Measurements from ENCODE around the gene SPPL2B.
"Not testable (repeated sequence)": the region's sequence is repeated elsewhere in the genome, so short reads cannot be mapped to it uniquely, and the experiment has no call there.

SPPL2B gene

DNA sequence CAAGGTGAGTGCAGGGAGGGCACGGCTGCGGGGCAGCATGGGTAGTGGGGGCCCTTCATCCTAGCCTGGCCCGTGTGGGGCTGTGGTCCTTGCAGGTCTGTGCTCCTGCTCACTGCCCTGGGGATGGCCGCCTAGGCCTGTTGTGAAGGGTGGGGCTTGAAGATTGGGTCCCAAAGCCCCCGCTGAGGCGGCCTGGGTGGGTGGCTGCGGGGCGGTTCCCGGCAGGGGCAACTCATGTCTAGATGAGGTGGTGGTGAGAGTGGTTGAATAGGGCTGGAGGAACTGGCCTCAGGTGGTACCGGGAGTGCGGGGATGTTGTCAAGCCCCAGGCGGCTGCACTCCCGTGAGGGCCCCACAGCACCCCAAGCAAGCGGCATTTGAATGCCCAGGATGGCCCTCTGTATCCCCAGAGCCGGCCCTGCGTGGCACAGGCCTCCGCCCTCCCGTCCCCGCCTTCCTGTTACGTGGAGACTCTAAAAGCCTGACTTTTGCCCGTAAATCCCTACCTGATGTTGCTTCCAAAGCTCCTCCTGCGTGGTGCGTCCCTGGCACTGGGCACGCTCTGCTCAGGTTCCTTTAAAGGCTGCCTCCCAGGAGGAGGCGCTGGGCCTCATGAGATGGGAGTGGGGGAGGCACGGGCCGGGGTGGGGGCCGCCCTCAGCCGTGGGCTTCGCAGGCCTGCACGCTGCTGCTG, 15.0 kb downstream of the SPPL2B start:
- no peak for DNase-seq (ENCODE audit: low read depth)
- H3K4me3 ChIP-seq (ENCODE audit: control insufficient read depth, low read depth, low read length) = no peak overlapping the region

DNA sequence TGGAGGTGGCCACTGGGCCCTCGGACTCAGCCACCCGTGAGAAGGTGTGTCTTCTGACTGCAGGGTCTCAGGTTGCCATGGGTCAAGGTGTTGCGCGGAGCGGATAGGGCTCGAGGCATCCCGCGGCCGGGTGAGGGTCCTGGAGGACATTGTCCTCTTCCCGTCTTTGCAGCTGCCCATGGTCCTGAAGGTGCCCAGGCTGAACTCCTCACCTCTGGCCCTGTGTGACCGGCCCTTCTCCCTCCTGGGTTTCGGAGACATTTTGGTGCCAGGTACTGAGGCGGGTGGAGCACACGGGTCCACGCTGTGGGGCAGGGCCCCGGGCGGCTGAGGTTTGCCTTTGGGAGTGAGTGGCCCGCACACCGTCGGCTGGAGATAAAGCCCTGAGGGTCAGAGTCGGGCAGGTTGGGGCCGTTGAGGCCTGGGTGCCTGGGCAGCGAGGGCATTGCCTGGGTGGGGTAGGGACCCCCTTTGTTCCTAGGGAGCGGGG, 15.9 kb downstream of the SPPL2B start:
- no peak overlapping the region for H3K4me3 ChIP-seq (ENCODE audit: control insufficient read depth, low read depth, low read length)
- TF ChIP-seq, protein P1, sequence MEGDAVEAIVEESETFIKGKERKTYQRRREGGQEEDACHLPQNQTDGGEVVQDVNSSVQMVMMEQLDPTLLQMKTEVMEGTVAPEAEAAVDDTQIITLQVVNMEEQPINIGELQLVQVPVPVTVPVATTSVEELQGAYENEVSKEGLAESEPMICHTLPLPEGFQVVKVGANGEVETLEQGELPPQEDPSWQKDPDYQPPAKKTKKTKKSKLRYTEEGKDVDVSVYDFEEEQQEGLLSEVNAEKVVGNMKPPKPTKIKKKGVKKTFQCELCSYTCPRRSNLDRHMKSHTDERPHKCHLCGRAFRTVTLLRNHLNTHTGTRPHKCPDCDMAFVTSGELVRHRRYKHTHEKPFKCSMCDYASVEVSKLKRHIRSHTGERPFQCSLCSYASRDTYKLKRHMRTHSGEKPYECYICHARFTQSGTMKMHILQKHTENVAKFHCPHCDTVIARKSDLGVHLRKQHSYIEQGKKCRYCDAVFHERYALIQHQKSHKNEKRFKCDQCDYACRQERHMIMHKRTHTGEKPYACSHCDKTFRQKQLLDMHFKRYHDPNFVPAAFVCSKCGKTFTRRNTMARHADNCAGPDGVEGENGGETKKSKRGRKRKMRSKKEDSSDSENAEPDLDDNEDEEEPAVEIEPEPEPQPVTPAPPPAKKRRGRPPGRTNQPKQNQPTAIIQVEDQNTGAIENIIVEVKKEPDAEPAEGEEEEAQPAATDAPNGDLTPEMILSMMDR (conservative IDR thresholded peaks at IDR 0.05; ENCODE audit: control insufficient read depth, insufficient read depth, low read depth, low read length) = no peak
- no peak for DNase-seq (ENCODE audit: low read depth)

More for the DNA sequence above, 15.0 kb downstream of the SPPL2B start:
- TF ChIP-seq, protein P1 (conservative IDR thresholded peaks at IDR 0.05; ENCODE audit: control insufficient read depth, insufficient read depth, low read depth, low read length) = no peak

DNA sequence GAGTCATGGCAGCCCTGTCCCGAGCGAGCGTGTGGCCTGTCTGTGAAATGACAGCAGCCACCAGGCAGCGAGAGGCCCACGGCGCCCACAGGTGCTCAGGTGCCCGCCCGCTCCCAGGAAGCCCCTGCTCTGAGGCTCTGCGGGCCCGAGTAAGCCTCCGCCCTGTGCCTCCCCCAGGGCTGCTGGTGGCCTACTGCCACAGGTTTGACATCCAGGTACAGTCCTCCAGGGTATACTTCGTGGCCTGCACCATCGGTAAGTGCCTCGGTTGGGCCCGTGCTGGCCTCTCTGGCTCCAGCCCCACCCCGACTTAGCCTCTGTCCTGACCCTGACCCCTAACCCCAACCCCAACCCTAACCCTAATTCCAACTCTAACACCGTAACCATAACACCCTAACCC, 16.6 kb downstream of the SPPL2B start:
- TF ChIP-seq, protein P1 (conservative IDR thresholded peaks at IDR 0.05; ENCODE audit: control insufficient read depth, insufficient read depth, low read depth, low read length) = no peak
- H3K4me3 ChIP-seq (ENCODE audit: control insufficient read depth, low read depth, low read length) = no peak overlapping the region
- DNase-seq (ENCODE audit: low read depth) = no peak

DNA sequence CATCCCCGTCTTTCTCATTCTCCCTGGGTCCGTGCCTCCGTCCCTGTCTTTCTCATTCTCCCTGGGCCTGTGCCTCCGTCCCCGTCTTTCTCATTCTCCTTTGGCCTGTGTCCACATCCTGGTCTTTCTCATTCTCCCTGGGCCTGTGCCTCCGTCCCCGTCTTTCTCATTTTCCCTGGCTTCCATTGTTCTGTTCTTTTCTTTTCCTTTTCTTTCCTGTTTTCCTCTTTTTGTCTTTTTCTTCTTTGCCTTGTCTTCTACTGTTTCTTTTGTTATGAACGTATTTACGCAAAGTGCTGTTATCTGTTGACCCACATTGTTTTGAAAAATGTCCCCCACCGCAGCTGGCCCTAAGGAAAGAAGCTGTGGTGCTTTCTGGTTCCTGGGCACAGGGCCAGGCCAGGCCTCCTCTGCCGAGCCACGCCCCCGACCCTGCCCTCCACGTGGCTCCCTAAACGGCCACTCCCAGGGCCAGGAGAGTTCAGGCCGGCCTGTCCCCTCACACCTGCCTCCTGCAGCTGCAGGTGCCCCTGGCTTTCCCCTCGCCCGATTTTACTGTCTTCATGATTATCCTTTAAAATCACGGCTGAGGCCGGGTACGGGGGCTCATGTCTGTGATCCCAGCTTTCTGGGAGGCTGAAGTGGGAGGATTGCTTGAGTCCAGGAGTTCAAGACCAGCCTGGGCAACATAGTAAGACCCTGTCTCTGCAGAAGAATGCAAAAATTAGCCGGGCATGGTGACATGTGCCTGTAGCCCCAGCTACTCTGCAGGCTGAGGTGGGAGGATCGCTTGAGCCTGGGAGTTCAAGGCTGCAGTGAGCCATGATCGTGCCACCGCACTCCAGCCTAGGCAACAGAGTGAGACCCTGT, 17.5 kb downstream of the SPPL2B start:
- no peak overlapping the region for H3K4me3 ChIP-seq (ENCODE audit: control insufficient read depth, low read depth, low read length)
- peak; percentile 18 for DNase-seq (ENCODE audit: low read depth)
- TF ChIP-seq, protein P1 (conservative IDR thresholded peaks at IDR 0.05; ENCODE audit: control insufficient read depth, insufficient read depth, low read depth, low read length) = no peak

DNA sequence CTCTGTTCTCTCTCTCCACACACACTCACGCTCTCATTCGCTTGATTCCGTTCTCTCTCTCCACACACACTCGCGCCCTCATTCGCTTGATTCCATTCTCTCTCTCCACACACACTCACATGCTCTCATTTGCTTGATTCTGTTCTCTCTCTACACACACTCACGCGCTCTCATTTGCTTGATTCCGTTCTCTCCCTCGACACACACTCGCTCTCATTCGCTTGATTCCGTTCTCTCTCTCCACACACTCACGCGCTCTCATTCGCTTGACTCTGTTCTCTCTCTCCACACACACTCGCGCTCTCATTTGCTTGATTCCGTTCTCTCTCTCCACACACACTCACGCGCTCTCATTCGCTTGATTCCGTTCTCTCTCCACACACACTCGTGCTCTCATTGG, 21.3 kb downstream of the SPPL2B start:
- DNase-seq (ENCODE audit: low read depth); H3K4me3 ChIP-seq (ENCODE audit: control insufficient read depth, low read depth, low read length): not testable (repeated sequence)

DNA sequence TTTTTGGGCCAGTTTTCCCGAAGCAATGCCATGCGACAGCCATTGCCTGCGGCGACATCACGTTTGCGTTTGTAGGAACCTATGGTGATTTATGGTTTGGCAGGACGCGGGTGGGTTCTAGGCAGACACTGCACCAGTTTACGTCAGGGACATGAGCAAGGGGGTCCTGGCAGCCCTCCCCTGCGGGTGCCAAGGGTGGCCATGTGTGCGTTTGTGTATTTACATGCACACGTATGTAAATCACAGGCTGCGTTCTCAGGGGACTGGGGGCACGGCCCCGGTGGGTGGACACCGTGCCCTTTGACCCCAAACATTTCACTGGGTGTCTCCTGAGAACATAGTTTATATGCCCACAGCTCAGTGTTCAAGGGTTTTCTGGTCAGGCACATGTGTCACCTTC, 22.2 kb downstream of the SPPL2B start:
- no peak for DNase-seq (ENCODE audit: low read depth)
- TF ChIP-seq, protein P1 (conservative IDR thresholded peaks at IDR 0.05; ENCODE audit: control insufficient read depth, insufficient read depth, low read depth, low read length) = no peak
- H3K4me3 ChIP-seq (ENCODE audit: control insufficient read depth, low read depth, low read length) = no peak overlapping the region

DNA sequence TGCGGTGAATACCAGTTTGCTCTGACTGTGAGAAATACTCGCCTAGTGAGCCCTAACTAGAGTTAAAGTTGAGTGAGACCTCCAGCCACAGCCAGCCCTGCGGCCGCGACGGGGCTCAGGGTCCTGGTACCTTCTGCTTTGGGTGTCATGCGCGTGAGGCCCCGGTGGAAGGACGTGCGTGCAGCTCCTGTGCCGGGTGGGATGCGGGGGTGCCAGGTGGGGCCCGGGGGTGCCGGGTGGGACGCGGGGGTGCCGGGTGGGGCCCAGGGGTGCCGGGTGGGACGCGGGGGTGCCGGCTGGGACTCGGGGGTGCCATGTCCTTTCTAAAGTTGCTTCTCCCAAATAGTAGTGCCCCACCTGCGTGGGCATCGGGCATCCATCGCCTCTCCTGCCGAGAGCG, 23.1 kb downstream of the SPPL2B start:
- no peak for DNase-seq (ENCODE audit: low read depth)
- TF ChIP-seq, protein P1 (conservative IDR thresholded peaks at IDR 0.05; ENCODE audit: control insufficient read depth, insufficient read depth, low read depth, low read length) = no peak
- H3K4me3 ChIP-seq (ENCODE audit: control insufficient read depth, low read depth, low read length) = no peak overlapping the region

All from fibroblast of mammary gland (primary cell).